Measurements from ENCODE around the gene NEMF. TPM values are rescaled to one million over a fixed set of nuclear protein-coding genes. Genes with fewer than 3 reads are reported as not detected.

NEMF gene
- total RNA-seq, 1 experiment from 2014 or later = 50.1 TPM

DNA sequence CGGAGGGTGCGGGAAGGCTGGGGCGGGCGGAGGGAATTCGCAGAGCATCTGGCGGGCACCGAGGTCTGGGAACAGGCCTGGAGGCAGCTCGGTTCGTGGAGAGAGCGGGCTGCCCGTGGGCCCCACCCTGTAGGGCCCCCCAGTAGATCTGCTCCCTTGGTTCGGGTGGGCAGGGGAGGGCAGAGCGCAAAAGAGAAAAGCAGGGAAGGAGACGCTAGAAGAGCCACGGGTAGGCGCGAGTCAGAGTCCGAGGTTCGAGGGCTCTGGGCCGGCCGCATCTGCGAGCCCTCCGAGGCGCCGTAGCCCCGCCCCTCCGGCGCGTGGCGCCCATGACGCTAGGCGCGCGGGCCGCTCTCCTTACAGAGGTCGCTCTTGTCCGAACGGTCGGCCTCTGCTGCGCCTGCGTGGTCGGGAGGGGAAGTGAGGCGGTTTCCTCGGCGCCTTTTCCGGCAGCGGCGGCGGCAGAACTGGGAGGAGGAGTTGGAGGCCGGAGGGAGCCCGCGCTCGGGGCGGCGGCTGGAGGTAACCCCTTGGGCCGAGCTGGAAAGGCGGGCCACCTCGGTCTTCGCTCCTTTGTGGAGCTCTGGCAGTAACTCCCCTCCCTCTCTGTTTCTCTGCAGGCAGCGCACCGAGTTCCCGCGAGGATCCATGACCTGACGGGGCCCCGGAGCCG is 40.2 kb upstream of the NEMF start, which contains the start of gene ARF6:
ARF6 (plus strand) TSS at position 447 of the 673 bp plus-strand sequence. CDS start 655 bp downstream, outside the sequence.
- POLR2A ChIA-PET = interaction anchor here (0.7 to 2.6 kb wide), 4 partner anchors 13 to 900 kb away, joined by 3 to 11 read pairs (median 4); no protein-coding TSS in a partner anchor
- peak; percentile 97 for DNase-seq (ENCODE audit: low spot score)
- peak within 1 kb of the TSS; percentile 96 for H3K4me3 Mint-ChIP-seq
- H3K27me3 Mint-ChIP-seq (ENCODE audit: low read depth) = no peaks in the 10 kb centered on the region
- CTCF ChIA-PET = interaction anchor here (0.8 to 2.4 kb wide), 5 partner anchors 11 to 259 kb away, joined by 3 to 24 read pairs (median 4); no protein-coding TSS in a partner anchor
- peaks cover 18% of the 10 kb centered on the region for H3K36me3 Mint-ChIP-seq
- ATAC-seq = peak; percentile 95
- H3K27ac Mint-ChIP-seq = peak within 1 kb of the TSS; percentile 100
- no peaks in the 10 kb centered on the region for H3K9me3 Mint-ChIP-seq
- H3K4me1 Mint-ChIP-seq = peaks cover 36% of the 10 kb centered on the region
- TF ChIP-seq, protein P1, sequence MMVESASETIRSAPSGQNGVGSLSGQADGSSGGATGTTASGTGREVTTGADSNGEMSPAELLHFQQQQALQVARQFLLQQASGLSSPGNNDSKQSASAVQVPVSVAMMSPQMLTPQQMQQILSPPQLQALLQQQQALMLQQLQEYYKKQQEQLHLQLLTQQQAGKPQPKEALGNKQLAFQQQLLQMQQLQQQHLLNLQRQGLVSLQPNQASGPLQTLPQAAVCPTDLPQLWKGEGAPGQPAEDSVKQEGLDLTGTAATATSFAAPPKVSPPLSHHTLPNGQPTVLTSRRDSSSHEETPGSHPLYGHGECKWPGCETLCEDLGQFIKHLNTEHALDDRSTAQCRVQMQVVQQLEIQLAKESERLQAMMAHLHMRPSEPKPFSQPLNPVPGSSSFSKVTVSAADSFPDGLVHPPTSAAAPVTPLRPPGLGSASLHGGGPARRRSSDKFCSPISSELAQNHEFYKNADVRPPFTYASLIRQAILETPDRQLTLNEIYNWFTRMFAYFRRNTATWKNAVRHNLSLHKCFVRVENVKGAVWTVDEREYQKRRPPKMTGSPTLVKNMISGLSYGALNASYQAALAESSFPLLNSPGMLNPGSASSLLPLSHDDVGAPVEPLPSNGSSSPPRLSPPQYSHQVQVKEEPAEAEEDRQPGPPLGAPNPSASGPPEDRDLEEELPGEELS (CRISPR knock-in tag; IDR thresholded peaks at IDR 0.05) = peak; percentile 71
- TF ChIP-seq, protein P2, sequence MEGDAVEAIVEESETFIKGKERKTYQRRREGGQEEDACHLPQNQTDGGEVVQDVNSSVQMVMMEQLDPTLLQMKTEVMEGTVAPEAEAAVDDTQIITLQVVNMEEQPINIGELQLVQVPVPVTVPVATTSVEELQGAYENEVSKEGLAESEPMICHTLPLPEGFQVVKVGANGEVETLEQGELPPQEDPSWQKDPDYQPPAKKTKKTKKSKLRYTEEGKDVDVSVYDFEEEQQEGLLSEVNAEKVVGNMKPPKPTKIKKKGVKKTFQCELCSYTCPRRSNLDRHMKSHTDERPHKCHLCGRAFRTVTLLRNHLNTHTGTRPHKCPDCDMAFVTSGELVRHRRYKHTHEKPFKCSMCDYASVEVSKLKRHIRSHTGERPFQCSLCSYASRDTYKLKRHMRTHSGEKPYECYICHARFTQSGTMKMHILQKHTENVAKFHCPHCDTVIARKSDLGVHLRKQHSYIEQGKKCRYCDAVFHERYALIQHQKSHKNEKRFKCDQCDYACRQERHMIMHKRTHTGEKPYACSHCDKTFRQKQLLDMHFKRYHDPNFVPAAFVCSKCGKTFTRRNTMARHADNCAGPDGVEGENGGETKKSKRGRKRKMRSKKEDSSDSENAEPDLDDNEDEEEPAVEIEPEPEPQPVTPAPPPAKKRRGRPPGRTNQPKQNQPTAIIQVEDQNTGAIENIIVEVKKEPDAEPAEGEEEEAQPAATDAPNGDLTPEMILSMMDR (IDR thresholded peaks at IDR 0.05) = no peak
- TF ChIP-seq SP1 (CRISPR knock-in tag; conservative IDR thresholded peaks at IDR 0.05) = peak; percentile 91
- TF ChIP-seq, protein P3, sequence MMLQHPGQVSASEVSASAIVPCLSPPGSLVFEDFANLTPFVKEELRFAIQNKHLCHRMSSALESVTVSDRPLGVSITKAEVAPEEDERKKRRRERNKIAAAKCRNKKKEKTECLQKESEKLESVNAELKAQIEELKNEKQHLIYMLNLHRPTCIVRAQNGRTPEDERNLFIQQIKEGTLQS (CRISPR knock-in tag; conservative IDR thresholded peaks at IDR 0.05) = no peak
- TF ChIP-seq GABPB1 (CRISPR knock-in tag; IDR thresholded peaks at IDR 0.05) = peak; percentile 58; the same call in 1 of the 2 replicates
- TF ChIP-seq, protein P4, sequence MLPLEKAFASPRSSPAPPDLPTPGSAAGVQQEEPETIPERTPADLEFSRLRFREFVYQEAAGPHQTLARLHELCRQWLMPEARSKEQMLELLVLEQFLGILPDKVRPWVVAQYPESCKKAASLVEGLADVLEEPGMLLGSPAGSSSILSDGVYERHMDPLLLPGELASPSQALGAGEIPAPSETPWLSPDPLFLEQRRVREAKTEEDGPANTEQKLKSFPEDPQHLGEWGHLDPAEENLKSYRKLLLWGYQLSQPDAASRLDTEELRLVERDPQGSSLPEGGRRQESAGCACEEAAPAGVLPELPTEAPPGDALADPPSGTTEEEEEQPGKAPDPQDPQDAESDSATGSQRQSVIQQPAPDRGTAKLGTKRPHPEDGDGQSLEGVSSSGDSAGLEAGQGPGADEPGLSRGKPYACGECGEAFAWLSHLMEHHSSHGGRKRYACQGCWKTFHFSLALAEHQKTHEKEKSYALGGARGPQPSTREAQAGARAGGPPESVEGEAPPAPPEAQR (CRISPR knock-in tag; IDR thresholded peaks at IDR 0.05) = no peak
- TF ChIP-seq ZNF121 (CRISPR knock-in tag; IDR thresholded peaks at IDR 0.05) = no peak
- TF ChIP-seq, protein P5, sequence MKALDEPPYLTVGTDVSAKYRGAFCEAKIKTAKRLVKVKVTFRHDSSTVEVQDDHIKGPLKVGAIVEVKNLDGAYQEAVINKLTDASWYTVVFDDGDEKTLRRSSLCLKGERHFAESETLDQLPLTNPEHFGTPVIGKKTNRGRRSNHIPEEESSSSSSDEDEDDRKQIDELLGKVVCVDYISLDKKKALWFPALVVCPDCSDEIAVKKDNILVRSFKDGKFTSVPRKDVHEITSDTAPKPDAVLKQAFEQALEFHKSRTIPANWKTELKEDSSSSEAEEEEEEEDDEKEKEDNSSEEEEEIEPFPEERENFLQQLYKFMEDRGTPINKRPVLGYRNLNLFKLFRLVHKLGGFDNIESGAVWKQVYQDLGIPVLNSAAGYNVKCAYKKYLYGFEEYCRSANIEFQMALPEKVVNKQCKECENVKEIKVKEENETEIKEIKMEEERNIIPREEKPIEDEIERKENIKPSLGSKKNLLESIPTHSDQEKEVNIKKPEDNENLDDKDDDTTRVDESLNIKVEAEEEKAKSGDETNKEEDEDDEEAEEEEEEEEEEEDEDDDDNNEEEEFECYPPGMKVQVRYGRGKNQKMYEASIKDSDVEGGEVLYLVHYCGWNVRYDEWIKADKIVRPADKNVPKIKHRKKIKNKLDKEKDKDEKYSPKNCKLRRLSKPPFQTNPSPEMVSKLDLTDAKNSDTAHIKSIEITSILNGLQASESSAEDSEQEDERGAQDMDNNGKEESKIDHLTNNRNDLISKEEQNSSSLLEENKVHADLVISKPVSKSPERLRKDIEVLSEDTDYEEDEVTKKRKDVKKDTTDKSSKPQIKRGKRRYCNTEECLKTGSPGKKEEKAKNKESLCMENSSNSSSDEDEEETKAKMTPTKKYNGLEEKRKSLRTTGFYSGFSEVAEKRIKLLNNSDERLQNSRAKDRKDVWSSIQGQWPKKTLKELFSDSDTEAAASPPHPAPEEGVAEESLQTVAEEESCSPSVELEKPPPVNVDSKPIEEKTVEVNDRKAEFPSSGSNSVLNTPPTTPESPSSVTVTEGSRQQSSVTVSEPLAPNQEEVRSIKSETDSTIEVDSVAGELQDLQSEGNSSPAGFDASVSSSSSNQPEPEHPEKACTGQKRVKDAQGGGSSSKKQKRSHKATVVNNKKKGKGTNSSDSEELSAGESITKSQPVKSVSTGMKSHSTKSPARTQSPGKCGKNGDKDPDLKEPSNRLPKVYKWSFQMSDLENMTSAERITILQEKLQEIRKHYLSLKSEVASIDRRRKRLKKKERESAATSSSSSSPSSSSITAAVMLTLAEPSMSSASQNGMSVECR (CRISPR knock-in tag; IDR thresholded peaks at IDR 0.05; ENCODE audit: borderline replicate concordance) = peak; percentile 6; the same call in 1 of the 2 replicates
- TF ChIP-seq, protein P6, sequence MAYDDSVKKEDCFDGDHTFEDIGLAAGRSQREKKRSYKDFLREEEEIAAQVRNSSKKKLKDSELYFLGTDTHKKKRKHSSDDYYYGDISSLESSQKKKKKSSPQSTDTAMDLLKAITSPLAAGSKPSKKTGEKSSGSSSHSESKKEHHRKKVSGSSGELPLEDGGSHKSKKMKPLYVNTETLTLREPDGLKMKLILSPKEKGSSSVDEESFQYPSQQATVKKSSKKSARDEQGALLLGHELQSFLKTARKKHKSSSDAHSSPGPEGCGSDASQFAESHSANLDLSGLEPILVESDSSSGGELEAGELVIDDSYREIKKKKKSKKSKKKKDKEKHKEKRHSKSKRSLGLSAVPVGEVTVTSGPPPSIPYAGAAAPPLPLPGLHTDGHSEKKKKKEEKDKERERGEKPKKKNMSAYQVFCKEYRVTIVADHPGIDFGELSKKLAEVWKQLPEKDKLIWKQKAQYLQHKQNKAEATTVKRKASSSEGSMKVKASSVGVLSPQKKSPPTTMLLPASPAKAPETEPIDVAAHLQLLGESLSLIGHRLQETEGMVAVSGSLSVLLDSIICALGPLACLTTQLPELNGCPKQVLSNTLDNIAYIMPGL (CRISPR knock-in tag; IDR thresholded peaks at IDR 0.05) = peak; percentile 92
- no peak for TF ChIP-seq JAZF1 (CRISPR knock-in tag; IDR thresholded peaks at IDR 0.05)
- TF ChIP-seq, protein P7, sequence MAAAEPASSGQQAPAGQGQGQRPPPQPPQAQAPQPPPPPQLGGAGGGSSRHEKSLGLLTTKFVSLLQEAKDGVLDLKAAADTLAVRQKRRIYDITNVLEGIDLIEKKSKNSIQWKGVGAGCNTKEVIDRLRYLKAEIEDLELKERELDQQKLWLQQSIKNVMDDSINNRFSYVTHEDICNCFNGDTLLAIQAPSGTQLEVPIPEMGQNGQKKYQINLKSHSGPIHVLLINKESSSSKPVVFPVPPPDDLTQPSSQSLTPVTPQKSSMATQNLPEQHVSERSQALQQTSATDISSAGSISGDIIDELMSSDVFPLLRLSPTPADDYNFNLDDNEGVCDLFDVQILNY (CRISPR knock-in tag; IDR thresholded peaks at IDR 0.05) = peak; percentile 94
- no peak for TF ChIP-seq TP53 (CRISPR knock-in tag; IDR thresholded peaks at IDR 0.05)
- TF ChIP-seq, protein P8, sequence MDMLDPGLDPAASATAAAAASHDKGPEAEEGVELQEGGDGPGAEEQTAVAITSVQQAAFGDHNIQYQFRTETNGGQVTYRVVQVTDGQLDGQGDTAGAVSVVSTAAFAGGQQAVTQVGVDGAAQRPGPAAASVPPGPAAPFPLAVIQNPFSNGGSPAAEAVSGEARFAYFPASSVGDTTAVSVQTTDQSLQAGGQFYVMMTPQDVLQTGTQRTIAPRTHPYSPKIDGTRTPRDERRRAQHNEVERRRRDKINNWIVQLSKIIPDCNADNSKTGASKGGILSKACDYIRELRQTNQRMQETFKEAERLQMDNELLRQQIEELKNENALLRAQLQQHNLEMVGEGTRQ (CRISPR knock-in tag; IDR thresholded peaks at IDR 0.05) = peak; percentile 49; the same call in 1 of the 2 replicates
- TF ChIP-seq ZNF416 (CRISPR knock-in tag; IDR thresholded peaks at IDR 0.05) = no peak
- TF ChIP-seq, protein P9, sequence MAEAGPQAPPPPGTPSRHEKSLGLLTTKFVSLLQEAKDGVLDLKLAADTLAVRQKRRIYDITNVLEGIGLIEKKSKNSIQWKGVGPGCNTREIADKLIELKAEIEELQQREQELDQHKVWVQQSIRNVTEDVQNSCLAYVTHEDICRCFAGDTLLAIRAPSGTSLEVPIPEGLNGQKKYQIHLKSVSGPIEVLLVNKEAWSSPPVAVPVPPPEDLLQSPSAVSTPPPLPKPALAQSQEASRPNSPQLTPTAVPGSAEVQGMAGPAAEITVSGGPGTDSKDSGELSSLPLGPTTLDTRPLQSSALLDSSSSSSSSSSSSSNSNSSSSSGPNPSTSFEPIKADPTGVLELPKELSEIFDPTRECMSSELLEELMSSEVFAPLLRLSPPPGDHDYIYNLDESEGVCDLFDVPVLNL (CRISPR knock-in tag; IDR thresholded peaks at IDR 0.05; ENCODE audit: borderline replicate concordance, low read depth) = no peak
- TF ChIP-seq, protein P10, sequence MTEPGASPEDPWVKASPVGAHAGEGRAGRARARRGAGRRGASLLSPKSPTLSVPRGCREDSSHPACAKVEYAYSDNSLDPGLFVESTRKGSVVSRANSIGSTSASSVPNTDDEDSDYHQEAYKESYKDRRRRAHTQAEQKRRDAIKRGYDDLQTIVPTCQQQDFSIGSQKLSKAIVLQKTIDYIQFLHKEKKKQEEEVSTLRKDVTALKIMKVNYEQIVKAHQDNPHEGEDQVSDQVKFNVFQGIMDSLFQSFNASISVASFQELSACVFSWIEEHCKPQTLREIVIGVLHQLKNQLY (CRISPR knock-in tag; IDR thresholded peaks at IDR 0.05) = 0 out of 2 replicates have a peak, but pooled peaks have one; percentile 23
- TF ChIP-seq ZNF138 (CRISPR knock-in tag; conservative IDR thresholded peaks at IDR 0.05) = no peak
- peak; percentile 77; the same call in 1 of the 2 replicates for TF ChIP-seq RELA (CRISPR knock-in tag; IDR thresholded peaks at IDR 0.05; ENCODE audit: borderline replicate concordance)
- TF ChIP-seq, protein P11, sequence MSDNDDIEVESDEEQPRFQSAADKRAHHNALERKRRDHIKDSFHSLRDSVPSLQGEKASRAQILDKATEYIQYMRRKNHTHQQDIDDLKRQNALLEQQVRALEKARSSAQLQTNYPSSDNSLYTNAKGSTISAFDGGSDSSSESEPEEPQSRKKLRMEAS (CRISPR knock-in tag; IDR thresholded peaks at IDR 0.05) = peak; percentile 86
